HS-5 (cell line): ENCODE measurements around the gene OSTF1.
A peak's percentile ranks its signal among the peaks of the same experiment; 100 is the strongest.

Source experiments
- DNase-seq: peaks from one replicate; pipeline ENCODE4 v3.0.0-alpha.2; 2012; ENCODE audit warnings: low read depth

The OSTF1 gene

DNA sequence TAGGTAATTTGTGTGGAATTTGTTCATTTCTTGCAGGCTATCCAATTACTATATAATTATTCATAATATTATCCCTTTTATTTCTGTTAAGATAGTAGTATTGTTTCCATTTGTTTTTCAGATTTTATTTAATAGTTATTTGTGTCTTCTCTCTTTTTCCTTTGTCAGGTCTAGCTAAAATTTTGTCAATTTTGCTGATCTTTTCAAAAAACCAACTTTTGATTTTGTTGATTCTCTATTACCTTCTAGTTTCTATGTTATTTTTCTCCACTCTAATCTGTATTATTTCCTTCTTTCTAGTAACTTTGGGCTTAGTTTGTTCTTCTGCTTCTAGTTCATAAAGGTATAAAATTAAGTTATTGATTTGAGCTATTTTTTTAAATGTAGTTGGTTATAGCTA is 76.3 kb downstream of the OSTF1 start:
- no peak for DNase-seq

DNA sequence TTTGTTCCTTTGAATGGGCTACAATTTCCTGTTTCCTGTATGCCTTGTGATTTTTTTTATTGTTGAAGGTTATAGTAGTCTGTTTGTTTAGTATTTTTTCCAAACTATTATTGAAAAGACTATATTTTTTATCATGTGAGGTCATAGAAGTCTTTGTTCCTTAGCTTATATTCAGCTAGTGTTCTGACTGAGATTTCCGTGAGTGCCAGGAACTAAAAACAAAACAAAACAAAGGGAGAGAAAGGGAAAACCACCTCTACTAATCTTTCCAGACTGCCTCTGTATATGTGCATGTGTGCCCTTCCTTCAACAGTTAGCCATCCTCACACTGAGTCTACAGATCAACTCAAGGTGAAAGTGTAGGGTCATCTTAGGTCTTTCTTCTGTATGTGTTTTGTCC is 79.0 kb downstream of the OSTF1 start:
- DNase-seq, result no peak

DNA sequence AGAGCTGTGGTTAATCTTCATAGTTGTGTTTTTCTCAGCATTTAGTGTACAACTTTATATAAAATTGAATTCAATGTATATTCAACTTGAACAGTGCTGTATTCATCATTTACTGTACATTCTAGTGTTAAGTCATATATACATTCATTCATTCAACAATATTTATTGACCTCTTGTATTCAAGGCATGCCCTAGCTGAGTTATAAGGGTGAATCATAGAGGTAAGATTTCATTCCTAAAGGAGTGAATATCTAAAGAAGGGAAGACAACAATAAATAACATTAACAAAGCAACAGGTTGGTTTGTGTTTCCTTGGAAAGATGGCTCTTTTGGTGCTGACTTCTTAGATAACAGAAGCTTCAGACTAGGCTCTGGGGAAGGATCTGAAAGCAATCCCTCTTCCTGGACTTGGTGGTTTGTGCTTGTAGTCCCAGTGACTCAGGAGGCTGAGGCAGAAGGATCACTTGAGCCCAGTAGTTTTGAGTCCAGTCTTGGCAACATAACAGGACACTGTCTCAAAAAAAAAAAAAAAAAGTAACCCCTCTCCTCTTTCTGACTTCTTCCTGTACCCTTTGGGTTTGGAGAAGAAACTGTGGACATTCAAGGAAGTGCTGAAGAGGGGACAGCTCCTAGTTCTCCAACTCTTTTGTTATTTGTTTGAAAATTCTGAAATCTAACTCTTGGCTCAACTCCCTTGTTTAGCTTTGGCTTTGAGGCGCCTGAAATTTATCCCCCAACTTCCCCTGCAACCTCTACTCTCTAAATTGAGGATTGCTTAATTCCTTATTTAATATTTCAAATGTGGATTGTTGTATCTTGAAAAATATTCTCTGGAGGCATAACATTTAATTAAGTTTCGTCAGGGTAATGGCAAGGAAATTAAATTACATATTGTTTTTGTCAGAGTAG is 80.2 kb downstream of the OSTF1 start:
- DNase-seq, result no peak

DNA sequence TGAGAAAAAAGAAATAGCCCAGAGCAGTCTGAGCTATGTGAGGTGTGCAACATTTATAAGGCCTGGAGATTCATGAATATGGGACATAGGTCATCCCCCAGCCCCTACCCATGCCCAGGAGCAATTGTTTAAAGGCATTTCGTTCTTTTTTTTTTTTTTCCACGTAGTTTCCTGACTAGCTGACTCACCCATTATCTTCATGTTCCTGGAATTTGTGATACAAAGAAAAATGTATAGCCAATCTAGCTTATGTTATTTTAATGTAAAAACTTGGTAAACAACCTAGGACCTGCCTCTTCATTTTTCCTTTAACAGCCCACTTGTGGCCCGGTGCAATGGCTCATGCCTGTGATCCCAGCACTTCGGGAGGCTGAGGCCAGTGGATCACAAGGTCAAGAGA is 81.3 kb downstream of the OSTF1 start:
- DNase-seq, result peak; percentile 51

DNA sequence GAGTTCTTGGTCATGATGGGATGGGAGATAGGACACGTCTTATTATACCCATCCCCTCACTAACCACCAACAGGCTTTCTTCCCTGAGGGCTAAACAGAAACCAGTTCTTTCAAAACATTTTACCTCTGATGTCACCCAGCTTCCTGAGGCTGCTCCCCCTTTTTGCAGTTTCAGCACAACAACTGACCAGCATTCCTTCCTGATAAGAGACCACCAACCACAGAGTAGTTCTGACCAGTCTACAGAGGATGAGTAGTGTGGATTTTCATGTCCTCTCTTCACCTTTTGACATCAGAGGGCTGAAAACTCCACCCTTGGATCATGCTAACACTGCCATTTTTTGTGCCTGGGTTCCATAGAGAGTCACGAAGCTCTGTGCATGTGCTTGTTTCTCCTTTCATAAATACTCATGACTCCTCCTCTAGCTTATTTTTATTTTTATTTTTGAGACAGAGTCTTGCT is 82.6 kb downstream of the OSTF1 start:
- no peak for DNase-seq

DNA sequence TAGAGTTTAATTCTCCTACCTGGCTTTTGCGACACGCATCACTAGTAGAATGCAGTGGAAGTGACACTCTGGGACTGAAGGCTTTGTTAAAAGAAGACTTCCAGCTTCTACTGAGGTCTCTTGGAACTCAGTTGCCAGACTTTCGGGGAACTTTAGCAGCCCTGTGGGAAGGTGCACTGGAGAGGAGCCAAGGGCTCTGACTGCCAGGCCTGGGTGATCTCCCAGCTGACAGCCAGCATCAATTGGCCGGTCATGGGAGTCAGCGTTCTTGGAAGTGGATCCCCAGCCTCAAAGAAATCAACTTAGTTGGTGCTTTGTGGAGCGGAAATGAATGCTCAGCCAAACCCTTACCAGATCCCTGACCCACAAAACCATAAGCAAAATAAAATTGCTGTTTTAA is 87.1 kb downstream of the OSTF1 start:
- no peak for DNase-seq

DNA sequence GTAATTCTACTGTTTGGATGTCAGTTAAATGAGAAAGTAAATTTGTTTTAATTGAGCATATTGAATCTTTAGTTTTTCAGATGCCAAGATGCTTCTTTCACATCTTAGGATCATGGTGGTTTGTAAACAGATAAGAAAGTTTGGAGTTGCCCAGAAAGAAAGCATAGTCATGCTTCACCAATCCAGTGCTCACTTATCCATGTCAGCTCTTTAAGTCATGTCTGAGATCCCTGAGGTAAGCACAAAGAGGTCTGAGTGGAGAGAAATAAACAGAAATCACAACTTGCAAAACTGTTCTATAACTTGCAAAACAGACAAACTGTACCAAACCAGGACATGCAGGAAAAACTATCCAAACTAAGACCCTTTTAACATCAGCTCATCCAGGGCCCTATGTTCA is 87.7 kb downstream of the OSTF1 start:
- DNase-seq, result no peak

DNA sequence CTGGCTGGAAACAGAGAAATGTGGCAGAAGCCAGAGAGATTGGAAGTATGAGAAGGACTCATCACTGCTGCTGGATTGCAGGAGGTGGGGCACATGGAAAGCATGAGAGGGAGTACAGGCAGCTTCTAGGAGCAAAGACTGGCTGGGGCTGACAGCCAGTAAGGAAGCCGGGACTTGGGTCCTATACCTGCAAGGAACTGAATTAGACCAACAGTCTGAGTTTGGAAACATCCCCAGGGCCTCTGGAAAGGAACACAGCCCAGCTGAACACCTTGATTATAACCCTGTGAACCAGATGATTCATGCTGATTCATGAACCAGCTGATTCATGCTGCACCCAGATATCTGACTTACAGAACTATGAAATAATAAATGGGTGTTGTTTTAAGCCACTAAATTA is 93.4 kb downstream of the OSTF1 start:
- no peak for DNase-seq

DNA sequence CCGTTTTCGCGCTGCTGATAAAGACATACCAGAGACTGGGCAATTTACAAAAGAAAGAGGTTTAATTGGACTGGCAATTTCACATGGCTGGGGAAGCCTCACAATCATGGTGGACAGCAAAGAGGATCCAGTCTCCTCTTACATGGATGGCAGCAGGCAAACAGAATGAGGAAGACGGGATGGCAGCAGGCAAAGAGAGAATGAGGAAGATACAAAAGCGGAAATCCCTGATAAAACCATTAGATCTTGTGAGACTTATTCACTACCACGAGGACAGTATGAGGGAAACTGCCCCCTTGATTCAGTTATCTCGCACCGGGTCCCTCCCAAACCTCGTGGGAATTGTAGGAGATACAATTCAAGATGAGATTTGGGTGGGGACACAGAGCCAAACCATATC is 95.0 kb downstream of the OSTF1 start:
- DNase-seq, result no peak

DNA sequence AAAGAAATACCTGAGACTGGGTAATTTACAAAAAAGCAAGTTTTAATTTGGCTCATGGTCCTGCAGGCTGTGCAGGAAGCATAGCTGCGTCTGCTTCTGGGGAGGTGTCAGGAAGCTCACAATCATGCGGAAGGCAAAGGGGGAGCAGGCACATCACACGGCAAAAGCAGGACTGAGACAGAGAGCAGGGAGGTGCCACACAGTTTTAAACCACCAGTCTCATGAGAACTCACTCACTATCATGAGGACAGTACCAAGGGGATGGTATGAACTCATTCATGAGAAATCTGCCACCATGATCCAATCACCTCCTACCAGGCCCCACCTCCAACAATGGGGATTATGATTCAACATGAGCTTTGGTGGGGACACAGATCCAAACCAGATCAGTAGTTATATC is 96.2 kb downstream of the OSTF1 start:
- DNase-seq, result no peak

DNA sequence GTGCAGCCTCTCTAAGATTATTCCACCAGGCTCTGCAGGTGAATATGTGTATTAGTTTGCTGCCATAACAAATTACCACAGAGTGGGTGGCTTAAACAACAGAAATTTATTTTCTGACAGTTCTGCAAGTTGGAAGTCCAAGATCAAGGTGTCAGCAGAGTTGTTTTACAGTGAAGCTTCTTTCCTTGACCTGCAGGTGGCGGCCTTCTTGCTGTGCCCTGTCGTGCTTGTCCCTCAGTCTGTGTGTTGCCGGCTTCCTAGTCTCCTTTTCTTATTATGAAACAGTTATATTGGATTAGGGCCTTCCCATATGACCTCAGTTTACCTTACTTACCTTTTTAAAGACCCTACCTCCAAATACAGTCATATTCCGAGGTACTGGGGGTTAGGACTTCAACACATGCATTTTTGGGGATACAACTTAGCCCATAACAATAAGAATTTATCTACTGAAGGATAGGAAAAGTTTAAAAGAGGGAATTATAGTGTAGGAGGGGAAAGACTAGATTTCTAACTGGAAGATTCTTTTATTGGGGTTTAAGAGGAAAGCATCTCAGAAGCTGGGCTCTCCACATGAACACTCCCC is 97.4 kb downstream of the OSTF1 start:
- no peak for DNase-seq

DNA sequence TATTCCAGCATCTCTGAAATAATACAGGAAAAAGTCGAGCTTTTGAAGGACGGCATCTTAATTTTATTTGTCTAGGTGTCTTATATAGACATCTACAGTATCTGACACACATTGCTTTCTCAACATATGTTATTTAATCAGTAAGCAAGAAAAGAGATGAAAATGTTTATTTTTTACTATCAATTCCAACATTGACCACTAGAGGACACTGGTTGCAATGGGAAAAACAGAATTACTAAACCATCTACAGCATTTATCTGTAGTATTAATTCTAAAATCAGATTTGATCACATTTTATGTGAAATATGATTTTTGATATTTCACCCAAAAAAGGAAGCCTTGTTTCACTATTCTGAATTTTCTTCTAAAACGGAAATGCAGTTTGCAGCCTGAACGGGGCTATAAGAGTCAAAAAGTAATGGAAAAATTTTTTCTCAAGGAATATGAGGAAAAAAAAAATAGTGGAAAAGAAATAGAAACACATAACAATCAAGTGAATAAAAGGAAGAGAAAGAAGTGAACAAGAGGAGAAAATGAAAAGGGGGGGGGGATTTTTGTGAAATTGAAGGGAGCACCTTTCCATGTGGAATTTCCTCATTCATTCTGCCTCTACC is 98.6 kb downstream of the OSTF1 start:
- DNase-seq, result no peak

DNA sequence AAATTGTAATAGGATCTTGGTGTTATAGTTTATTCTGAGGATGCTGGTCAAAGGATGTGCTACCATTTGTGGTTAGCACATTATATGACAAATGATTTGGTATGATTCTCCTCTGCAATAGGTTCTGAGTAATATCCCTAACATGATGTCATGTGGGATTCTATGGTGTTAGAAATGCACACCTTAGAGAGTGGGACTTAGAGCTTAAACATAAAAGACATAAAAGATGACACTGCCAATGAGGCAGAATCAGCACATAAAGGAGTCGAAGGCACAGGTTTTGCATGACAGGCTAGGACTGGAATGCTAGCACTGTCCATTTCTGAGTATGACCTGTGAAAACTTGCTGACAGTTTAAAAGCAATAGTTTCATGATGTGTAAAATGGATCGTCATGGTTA is 100.4 kb downstream of the OSTF1 start:
- DNase-seq, result no peak

DNA sequence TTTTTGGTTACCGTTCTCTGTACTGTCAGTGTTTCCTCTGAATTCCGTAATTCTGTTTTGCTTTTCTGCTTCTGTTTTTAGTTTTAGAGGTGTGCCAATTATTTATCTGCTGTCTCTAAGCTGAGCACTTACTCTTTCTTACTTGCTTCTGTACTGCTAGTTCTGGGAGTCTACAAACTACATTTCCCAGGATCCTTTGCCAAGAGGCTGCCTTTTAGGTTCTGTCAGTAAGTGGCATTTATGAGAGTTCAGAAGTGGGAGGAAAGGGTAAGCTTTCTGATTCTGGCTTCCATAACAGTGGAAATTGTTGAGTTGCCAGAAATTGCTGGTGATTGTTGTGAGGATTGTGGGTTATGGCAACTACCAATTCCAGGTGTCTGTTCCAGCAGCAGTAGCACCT is 102.4 kb downstream of the OSTF1 start:
- no peak for DNase-seq
